ENCODE data around the gene GPX5.

GPX5 gene

DNA sequence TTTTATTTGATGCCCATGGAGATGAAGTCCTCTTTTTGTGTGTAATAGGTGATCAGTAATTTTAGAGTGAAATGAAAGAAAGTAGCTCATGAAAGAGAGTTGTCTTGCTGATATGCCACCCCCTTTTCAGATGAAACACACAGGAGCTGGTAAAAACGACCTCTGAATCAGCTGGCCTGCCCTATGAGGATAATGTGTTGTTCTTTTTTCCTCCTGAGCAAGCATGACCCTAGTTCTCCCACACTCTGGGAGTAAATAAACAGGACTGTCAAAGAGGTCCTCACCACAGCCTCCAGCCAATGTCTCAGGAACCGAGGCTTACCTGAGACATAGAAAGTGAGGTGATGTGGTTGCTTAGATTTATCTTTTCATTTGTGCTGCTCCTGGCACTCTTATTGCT is 29.5 kb downstream of the GPX5 start:
- DNase-seq (ENCODE audit: low read depth, low spot score), result no peak

GRCh38 chr6:28558629-28559028 is 32.9 kb downstream of the GPX5 start:
- no peak for DNase-seq (ENCODE audit: low read depth, low spot score)

- no peak for DNase-seq (ENCODE audit: low read depth, low spot score)
Measured at GRCh38 chr6:28563430-28564095, 37.9 kb downstream of the GPX5 start.

GRCh38 chr6:28565823-28566526 is 40.3 kb downstream of the GPX5 start:
- no peak for DNase-seq (ENCODE audit: low read depth, low spot score)

GRCh38 chr6:28566527-28567252 is 41.0 kb downstream of the GPX5 start:
- no peak for DNase-seq (ENCODE audit: low read depth, low spot score)

GRCh38 chr6:28567506-28567905 is 41.8 kb downstream of the GPX5 start:
- no peak for DNase-seq (ENCODE audit: low read depth, low spot score)

DNA sequence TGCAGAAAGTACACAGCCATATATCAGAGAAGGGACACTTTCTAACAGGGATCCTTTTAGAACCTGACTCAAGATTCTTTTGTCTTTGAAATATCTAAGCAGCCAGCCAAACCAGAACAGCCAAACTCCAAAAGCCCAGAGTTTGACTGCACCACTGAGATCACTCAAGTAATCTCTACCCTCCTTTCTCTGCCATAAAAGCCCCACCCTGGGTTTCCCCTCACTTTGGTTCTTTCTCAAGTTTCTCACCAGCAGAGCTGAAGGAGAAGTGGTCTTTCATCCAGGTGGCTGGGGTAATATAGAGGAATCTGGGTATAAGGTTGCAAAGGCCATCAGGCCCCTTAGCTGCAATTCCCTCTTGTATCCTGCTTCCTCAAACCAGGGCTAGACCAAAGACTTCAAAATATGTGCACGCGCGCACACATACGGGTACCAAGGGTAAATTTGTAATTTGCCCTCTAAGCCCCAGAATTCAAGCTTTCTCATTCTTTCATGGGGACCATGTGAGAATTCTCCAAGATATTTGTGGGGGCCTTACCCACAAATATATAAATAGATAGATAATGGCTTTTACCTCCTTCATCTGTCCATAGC is 42.9 kb downstream of the GPX5 start:
- no peak for DNase-seq (ENCODE audit: low read depth, low spot score)

- DNase-seq (ENCODE audit: low read depth, low spot score), result no peak
Measured at GRCh38 chr6:28569748-28570147, 44.1 kb downstream of the GPX5 start.

GRCh38 chr6:28580475-28580874 is 54.8 kb downstream of the GPX5 start:
- no peak for DNase-seq (ENCODE audit: low read depth, low spot score)

DNA sequence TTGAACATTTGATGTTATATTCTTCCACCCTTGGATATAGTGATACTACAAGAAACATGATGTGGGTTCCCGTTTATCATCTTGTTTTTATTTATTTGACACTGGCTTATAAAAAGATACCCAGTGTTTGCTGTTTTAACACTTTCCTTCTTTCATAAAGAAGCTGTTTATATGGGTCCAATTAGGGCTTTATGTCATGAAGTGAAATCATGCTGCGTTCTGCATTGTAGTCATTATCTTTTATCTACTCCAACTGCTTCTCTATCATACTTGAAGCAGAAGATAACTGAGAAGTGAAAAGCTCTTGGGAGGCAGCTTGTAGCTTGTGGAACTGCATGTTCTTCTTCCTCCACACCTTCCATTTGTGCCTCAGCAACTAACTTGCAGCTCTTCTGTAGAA is 57.8 kb downstream of the GPX5 start:
- DNase-seq (ENCODE audit: low read depth, low spot score), result no peak
